IMR-90 (cell line): ENCODE results near the gene L1TD1. TPM values are rescaled to one million over a fixed set of nuclear protein-coding genes. Genes with fewer than 3 reads are reported as not detected.

ENCODE experiments used
- ATAC-seq: fragments of 200-7000 bp; cut with Tn5 transposase; 2 replicates; pipeline ENCODE4 v1.9.1; 2020; ENCODE audit warnings: low read depth, mild to moderate bottlenecking, moderate library complexity
- BruUV-seq: library from RNA; stranded (reverse); fragments of 400-500 nt; replicated peaks from 2 replicates; lab custom pipeline; 2021; lab: Mats Ljungman, UMichigan
- CTCF ChIA-PET: fragments of 300-600 bp; formaldehyde crosslinking; extraction: SDS; loops from one replicate; lab custom pipeline; 2021; ENCODE audit warnings: antibody characterized with exemption; lab: Yijun Ruan, JAX
- POLR2A ChIA-PET: fragments of 300-600 bp; sonication (Branson Sonifier 250); formaldehyde crosslinking; loops from one replicate; lab custom pipeline; 2022; ENCODE audit warnings: antibody characterized with exemption; ENCODE audit not compliant: unreplicated experiment; lab: Charles Lee
- DNase-seq: peaks from one replicate; pipeline ENCODE4 v3.0.0; 2013
- H2AFZ ChIP-seq: replicated peaks from 2 replicates; pipeline ENCODE3; 2013; ENCODE audit warnings: low read length, mild to moderate bottlenecking; ENCODE audit not compliant: poor library complexity
- H2AK5ac ChIP-seq: 2 replicates; pipeline ENCODE4 v1.6.1; 2013; ENCODE audit warnings: low read depth, low read length, inconsistent platforms
- H2AK9ac ChIP-seq: replicated peaks from 2 replicates; pipeline ENCODE3; 2013; ENCODE audit warnings: mild to moderate bottlenecking, low read depth, low read length, moderate library complexity; ENCODE audit not compliant: poor library complexity
- H2BK120ac ChIP-seq: 2 replicates; pipeline ENCODE4 v1.6.1; 2013; ENCODE audit warnings: low read depth, low read length, inconsistent platforms
- H2BK15ac ChIP-seq: 3 replicates; pipeline ENCODE4 v1.6.1; 2013; ENCODE audit warnings: low read depth, low read length, inconsistent platforms
- H2BK20ac ChIP-seq: 2 replicates; pipeline ENCODE4 v1.6.1; 2013; ENCODE audit warnings: low read depth, mild to moderate bottlenecking, inconsistent platforms, low read length, moderate library complexity
- H2BK5ac ChIP-seq: 2 replicates; pipeline ENCODE4 v1.6.1; 2013; ENCODE audit warnings: mild to moderate bottlenecking, low read depth, low read length, inconsistent platforms; ENCODE audit not compliant: poor library complexity, severe bottlenecking
- H3K14ac ChIP-seq: replicated peaks from 2 replicates; pipeline ENCODE4 v1.6.1; 2013; ENCODE audit warnings: low read depth, low read length, inconsistent platforms
- H3K18ac ChIP-seq: 2 replicates; pipeline ENCODE4 v1.6.1; 2013; ENCODE audit warnings: low read depth, low read length, control low read depth
- H3K23ac ChIP-seq: 2 replicates; pipeline ENCODE4 v1.6.1; 2013; ENCODE audit warnings: low read depth, low read length, inconsistent platforms
- H3K27ac ChIP-seq: 2 replicates; pipeline ENCODE4 v1.5.1; 2013; ENCODE audit warnings: mild to moderate bottlenecking, control low read depth, low read length; ENCODE audit not compliant: insufficient read depth
- H3K27me3 ChIP-seq: 2 replicates; pipeline ENCODE4 v1.6.1; 2013; ENCODE audit warnings: low read length; ENCODE audit not compliant: control insufficient read depth, insufficient read depth
- H3K36me3 ChIP-seq: 2 replicates; pipeline ENCODE4 v1.6.1; 2013; ENCODE audit warnings: low read length, mixed read lengths; ENCODE audit not compliant: control insufficient read depth, insufficient read depth
- H3K4ac ChIP-seq: 2 replicates; pipeline ENCODE4 v1.6.1; 2013; ENCODE audit warnings: low read depth, low read length, inconsistent platforms
- H3K4me1 ChIP-seq: 2 replicates; pipeline ENCODE4 v1.6.1; 2013; ENCODE audit warnings: low read length, mixed read lengths; ENCODE audit not compliant: control insufficient read depth, insufficient read depth
- H3K4me2 ChIP-seq: 2 replicates; pipeline ENCODE4 v1.6.1; 2013; ENCODE audit warnings: low read depth, mild to moderate bottlenecking, control low read depth, low read length, moderate library complexity
- H3K4me3 ChIP-seq: 2 replicates; pipeline ENCODE4 v1.5.1; 2013; ENCODE audit warnings: low read depth, mild to moderate bottlenecking, control low read depth, low read length, moderate library complexity; ENCODE audit not compliant: insufficient read depth
- H3K56ac ChIP-seq: 2 replicates; pipeline ENCODE4 v1.6.1; 2013; ENCODE audit warnings: low read length, inconsistent platforms; ENCODE audit not compliant: insufficient read depth; ENCODE audit errors: extremely low read depth
- H3K79me1 ChIP-seq, 2 experiments: 2 replicates each; pipeline ENCODE4 v1.6.1; 2013; ENCODE audit warnings: low read length in 2 of 2, inconsistent platforms in 1 of 2, low read depth in 1 of 2
- H3K9ac ChIP-seq: 2 replicates; pipeline ENCODE4 v1.6.1; 2013; ENCODE audit warnings: low read depth, low read length, control low read depth
- H3K9me1 ChIP-seq: 2 replicates; pipeline ENCODE4 v1.6.1; 2013; ENCODE audit warnings: low read length, inconsistent platforms; ENCODE audit not compliant: insufficient read depth
- H3K9me3 ChIP-seq: 2 replicates; pipeline ENCODE4 v1.6.1; 2013; ENCODE audit warnings: low read length; ENCODE audit not compliant: control insufficient read depth, insufficient read depth
- H4K20me1 ChIP-seq: 2 replicates; pipeline ENCODE4 v1.6.1; 2013; ENCODE audit warnings: low read length, inconsistent platforms; ENCODE audit not compliant: insufficient read depth
- H4K5ac ChIP-seq: 2 replicates; pipeline ENCODE4 v1.6.1; 2013; ENCODE audit warnings: mild to moderate bottlenecking, low read depth, low read length, control low read depth
- H4K8ac ChIP-seq, 2 experiments: 2 replicates each; pipeline ENCODE4 v1.6.1; 2013; ENCODE audit warnings: low read depth in 2 of 2, low read length in 2 of 2, control low read depth in 1 of 2, inconsistent platforms in 1 of 2
- H4K91ac ChIP-seq: 2 replicates; pipeline ENCODE4 v1.6.1; 2013; ENCODE audit warnings: low read depth, low read length, inconsistent platforms; ENCODE audit not compliant: insufficient read depth
- BHLHE40 ChIP-seq: fragments of 150-350 bp; IDR thresholded peaks from 2 replicates; pipeline ENCODE4 v1.6.1; 2016; ENCODE audit warnings: mild to moderate bottlenecking, low read depth, low read length
- CEBPB ChIP-seq: IDR thresholded peaks from 2 replicates; pipeline ENCODE4 v1.6.1; 2012; ENCODE audit warnings: low read depth, low read length, improper control_type of control experiment
- CHD1 ChIP-seq: IDR thresholded peaks from 2 replicates; pipeline ENCODE4 v1.6.1; 2012; ENCODE audit warnings: low read depth, low read length, improper control_type of control experiment
- FOS ChIP-seq: fragments of 150-350 bp; IDR thresholded peaks from 2 replicates; pipeline ENCODE4 v1.6.1; 2016; ENCODE audit warnings: low read depth, low read length
- MAFK ChIP-seq: IDR thresholded peaks from 2 replicates; pipeline ENCODE4 v1.6.1; 2012; ENCODE audit warnings: low read depth, low read length, improper control_type of control experiment
- MAZ ChIP-seq: IDR thresholded peaks from 2 replicates; pipeline ENCODE4 v1.6.1; 2012; ENCODE audit warnings: low read depth, mild to moderate bottlenecking, low read length, improper control_type of control experiment, moderate library complexity, borderline replicate concordance
- MXI1 ChIP-seq: IDR thresholded peaks from 2 replicates; pipeline ENCODE4 v1.6.1; 2012; ENCODE audit warnings: low read depth, mild to moderate bottlenecking, low read length, moderate library complexity, borderline replicate concordance
- NFE2L2 ChIP-seq: fragments of 150-350 bp; IDR thresholded peaks from 2 replicates; pipeline ENCODE4 v1.6.1; 2016; ENCODE audit warnings: low read depth, mild to moderate bottlenecking, low read length
- POLR2A ChIP-seq: IDR thresholded peaks from 2 replicates; pipeline ENCODE4 v1.6.1; 2012; ENCODE audit warnings: mild to moderate bottlenecking, low read depth, low read length
- RAD21 ChIP-seq: IDR thresholded peaks from 2 replicates; pipeline ENCODE4 v1.6.1; 2012; ENCODE audit warnings: low read length, improper control_type of control experiment
- RCOR1 ChIP-seq: IDR thresholded peaks from 2 replicates; pipeline ENCODE4 v1.6.1; 2012; ENCODE audit warnings: mild to moderate bottlenecking, low read length, improper control_type of control experiment; ENCODE audit not compliant: insufficient replicate concordance
- RFX5 ChIP-seq: IDR thresholded peaks from 2 replicates; pipeline ENCODE4 v1.8.0; 2012; ENCODE audit warnings: low read depth, mild to moderate bottlenecking, low read length, moderate library complexity
- SMC3 ChIP-seq: fragments of 150-350 bp; IDR thresholded peaks from 2 replicates; pipeline ENCODE4 v1.6.1; 2016; ENCODE audit warnings: low read depth, mild to moderate bottlenecking, antibody characterized with exemption, low read length, moderate library complexity
- WGBS, 2 experiments: methylation state at CpG; one replicate each; pipeline versions ENCODE4 v1.1.5 to v1.1.7; 2013; ENCODE audit warnings: missing lambda C conversion rate in 2 of 2; ENCODE audit not compliant: insufficient read length in 1 of 2; ENCODE audit errors: extremely low coverage in 2 of 2; 5-methylcytosine and 5-hydroxymethylcytosine counted together
- dilution Hi-C: fragments of 300-500 bp; cut with HindIII; formaldehyde crosslinking; loops from one replicate; pipeline ENCODE4 v1.14.3; 2018; ENCODE audit warnings: low sequenced_read_pairs; ENCODE audit not compliant: unreplicated experiment
- in situ Hi-C: fragments of 300-500 bp; cut with MboI; formaldehyde crosslinking; loops from 3 replicates; pipeline ENCODE4 v1.14.3; 2019; ENCODE audit warnings: low sequenced_read_pairs, inconsistent platforms, mixed read lengths
- intact Hi-C: fragments of 100-400 bp; cut with micrococcal nuclease; formaldehyde crosslinking; loops from 2 replicates; pipeline ENCODE4 v1.10.0; 2022
- polyA plus RNA-seq, 3 experiments: library from polyadenylated mRNA; depleted of rRNA; stranded (reverse); fragments of >200 nt; gene quantifications; 2 replicates each; pipeline ENCODE4 v1.2.3, GENCODE V29; 2012; ENCODE audit warnings: low replicate concordance in 1 of 3
- total RNA-seq: library from RNA; depleted of rRNA; stranded (reverse); fragments of >200 nt; gene quantifications from 2 replicates; pipeline ENCODE4 v1.2.3, GENCODE V29; 2012
- TF ChIP-seq, protein P1 (sequence below): fragments of 150-350 bp; IDR thresholded peaks from 2 replicates; pipeline ENCODE4 v1.6.1; 2017; ENCODE audit warnings: mild to moderate bottlenecking, antibody characterized with exemption, low read length, low read depth
- TF ChIP-seq, protein P2 (sequence below): conservative IDR thresholded peaks from 2 replicates; pipeline ENCODE4 v1.5.1; 2012; ENCODE audit warnings: mild to moderate bottlenecking, low read depth, low read length, improper control_type of control experiment
- TF ChIP-seq, protein P3 (sequence below): fragments of 150-350 bp; IDR thresholded peaks from 2 replicates; pipeline ENCODE4 v1.6.1; 2016; ENCODE audit warnings: low read depth, mild to moderate bottlenecking, low read length, moderate library complexity, borderline replicate concordance

Gene L1TD1
- total and polyA plus RNA-seq, 2 of the 4 experiments (the other 2 are of a cell fraction): not detected

DNA sequence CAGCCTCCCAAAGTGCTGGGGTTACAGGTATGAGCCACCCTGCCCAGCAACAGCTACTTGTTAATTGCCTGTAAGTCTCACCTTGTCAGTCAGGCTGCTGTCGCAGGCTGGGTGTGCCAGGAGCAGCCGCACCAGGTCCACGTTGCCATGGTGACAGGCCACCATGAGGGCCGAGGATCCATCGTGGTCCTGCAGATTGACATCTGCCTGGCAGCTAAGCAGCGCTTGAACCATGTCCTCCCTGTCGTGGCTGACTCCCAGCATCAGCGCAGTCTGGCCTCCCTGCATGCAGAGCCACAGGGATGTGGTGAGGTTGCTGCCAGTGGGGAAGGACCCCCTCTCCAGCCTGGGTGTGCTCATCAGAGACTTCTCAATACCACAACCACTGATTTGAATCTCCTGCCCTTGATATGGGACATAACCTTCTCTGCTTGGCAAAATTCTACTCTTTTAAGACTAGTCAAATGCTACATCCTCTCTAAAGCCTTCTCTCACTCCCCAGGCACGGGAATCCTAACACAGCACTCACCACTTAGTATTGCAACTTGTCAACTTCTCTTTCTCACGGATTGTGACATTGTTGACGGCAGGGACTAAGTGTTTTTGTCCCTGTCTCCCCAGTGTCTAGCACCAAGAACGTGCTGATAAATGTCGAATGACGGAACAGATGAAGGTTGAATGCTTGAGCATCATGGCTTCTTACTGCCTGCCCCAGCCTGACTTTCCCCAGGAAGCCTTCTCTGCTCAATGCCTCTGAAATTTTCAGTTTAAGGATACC lies 52.9 kb downstream of the L1TD1 start:
- dilution Hi-C loops (no loop called here), in situ Hi-C loops (no loop called here), intact Hi-C loops (no loop called here)
- Histone ChIP-seq H3K79me1 (no peaks in the 10 kb centered on the region), H4K5ac (no peak overlapping the region), H3K56ac (no peak overlapping the region), H4K91ac (no peak overlapping the region), H3K14ac (no peak overlapping the region), H4K20me1 (no peaks in the 10 kb centered on the region), H3K4me2 (no peak overlapping the region), H2BK15ac (no peak overlapping the region), H3K4me1 (no peaks in the 10 kb centered on the region), H2BK5ac (no peak overlapping the region), H4K8ac (no peak overlapping the region), H3K27ac (no peak overlapping the region), H2AFZ (no peak overlapping the region), H3K4ac (no peak overlapping the region), H3K18ac (no peak overlapping the region), H2AK5ac (no peak overlapping the region), H3K9ac (no peak overlapping the region), H3K9me3 (peaks cover 5% of the 10 kb centered on the region; the same call in 1 of the 2 replicates), H3K9me1 (no peaks in the 10 kb centered on the region), H2AK9ac (no peak overlapping the region), H3K4me3 (no peak overlapping the region), H3K36me3 (no peaks in the 10 kb centered on the region), H3K23ac (no peak overlapping the region), H2BK120ac (no peak overlapping the region), H2BK20ac (no peak overlapping the region), H3K27me3 (no peaks in the 10 kb centered on the region)
- ChIA-PET CTCF (no interaction called here), POLR2A (no interaction called here)
- WGBS, 2 experiments: 47% methylated on average over 5 of the region's 14 CpGs; no CpG with 5 or more reads in 1 of the 2 experiments
- TF ChIP-seq CEBPB (no peak), RFX5 (no peak), RAD21 (no peak), SMC3 (no peak), RCOR1 (no peak), MXI1 (no peak), BHLHE40 (no peak), MAFK (no peak), POLR2A (no peak), CHD1 (no peak), FOS (no peak), MAZ (no peak), NFE2L2 (no peak)
- TF ChIP-seq, protein P1, sequence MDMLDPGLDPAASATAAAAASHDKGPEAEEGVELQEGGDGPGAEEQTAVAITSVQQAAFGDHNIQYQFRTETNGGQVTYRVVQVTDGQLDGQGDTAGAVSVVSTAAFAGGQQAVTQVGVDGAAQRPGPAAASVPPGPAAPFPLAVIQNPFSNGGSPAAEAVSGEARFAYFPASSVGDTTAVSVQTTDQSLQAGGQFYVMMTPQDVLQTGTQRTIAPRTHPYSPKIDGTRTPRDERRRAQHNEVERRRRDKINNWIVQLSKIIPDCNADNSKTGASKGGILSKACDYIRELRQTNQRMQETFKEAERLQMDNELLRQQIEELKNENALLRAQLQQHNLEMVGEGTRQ: no peak
- TF ChIP-seq, protein P2, sequence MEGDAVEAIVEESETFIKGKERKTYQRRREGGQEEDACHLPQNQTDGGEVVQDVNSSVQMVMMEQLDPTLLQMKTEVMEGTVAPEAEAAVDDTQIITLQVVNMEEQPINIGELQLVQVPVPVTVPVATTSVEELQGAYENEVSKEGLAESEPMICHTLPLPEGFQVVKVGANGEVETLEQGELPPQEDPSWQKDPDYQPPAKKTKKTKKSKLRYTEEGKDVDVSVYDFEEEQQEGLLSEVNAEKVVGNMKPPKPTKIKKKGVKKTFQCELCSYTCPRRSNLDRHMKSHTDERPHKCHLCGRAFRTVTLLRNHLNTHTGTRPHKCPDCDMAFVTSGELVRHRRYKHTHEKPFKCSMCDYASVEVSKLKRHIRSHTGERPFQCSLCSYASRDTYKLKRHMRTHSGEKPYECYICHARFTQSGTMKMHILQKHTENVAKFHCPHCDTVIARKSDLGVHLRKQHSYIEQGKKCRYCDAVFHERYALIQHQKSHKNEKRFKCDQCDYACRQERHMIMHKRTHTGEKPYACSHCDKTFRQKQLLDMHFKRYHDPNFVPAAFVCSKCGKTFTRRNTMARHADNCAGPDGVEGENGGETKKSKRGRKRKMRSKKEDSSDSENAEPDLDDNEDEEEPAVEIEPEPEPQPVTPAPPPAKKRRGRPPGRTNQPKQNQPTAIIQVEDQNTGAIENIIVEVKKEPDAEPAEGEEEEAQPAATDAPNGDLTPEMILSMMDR: no peak
- TF ChIP-seq, protein P3, sequence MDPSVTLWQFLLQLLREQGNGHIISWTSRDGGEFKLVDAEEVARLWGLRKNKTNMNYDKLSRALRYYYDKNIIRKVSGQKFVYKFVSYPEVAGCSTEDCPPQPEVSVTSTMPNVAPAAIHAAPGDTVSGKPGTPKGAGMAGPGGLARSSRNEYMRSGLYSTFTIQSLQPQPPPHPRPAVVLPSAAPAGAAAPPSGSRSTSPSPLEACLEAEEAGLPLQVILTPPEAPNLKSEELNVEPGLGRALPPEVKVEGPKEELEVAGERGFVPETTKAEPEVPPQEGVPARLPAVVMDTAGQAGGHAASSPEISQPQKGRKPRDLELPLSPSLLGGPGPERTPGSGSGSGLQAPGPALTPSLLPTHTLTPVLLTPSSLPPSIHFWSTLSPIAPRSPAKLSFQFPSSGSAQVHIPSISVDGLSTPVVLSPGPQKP: no peak
- ATAC-seq: no peak
- DNase-seq: no peak
- no TSS peak for BruUV-seq
